ENCODE results near the gene ABCA4. TPM values are rescaled to one million over a fixed set of nuclear protein-coding genes. Genes with fewer than 3 reads are reported as not detected.

The ABCA4 gene
- total RNA-seq, 1 donor from 2014 or later, result 1.2 TPM

DNA sequence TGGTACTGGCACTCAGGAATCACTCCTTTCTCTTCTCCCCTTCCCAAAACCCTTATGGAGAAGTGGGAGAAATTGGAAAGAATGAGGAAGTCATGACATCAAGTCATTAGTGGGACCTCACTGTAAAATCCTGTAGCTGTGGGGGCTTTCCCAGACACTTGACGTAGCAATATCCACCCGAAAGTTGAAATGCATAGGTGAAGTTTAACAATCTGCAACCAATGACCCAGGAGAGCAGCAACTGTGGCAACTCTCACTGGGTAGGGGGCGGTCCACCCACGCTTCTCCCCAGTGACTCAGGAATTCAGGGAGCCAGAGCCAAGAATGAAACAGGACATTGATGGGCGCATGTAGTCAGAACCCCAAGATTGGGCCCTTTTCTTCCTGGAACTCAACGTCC, 27.0 kb downstream of the ABCA4 start:
- H3K27me3 Mint-ChIP-seq (ENCODE audit: insufficient read depth, low read depth), result peaks cover 9% of the 10 kb centered on the region
- DNase-seq (ENCODE audit: low spot score), result no peak

DNA sequence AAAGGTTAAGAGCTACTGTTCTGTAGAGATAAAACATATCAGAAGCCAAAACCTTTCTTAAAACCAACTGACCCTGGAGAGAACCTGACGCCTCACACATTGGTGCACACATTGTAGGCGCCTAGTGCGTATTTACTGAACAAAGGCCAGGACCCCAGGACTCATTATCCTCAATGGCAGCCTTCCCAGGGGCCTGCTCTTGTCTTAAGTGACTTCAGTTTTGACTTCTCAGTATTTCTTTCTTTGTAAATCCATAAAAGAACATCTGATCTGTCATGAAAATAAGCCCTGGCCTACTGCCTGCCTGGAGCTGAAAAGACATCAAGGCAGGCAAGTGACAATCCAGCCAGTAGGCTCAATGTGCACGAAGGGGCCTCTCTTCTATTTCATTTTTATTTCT, 27.6 kb downstream of the ABCA4 start:
- Mint-ChIP-seq H3K27ac (peak overlapping the region; percentile 74), H3K36me3 (peaks cover 2% of the 10 kb centered on the region)
- no peak overlapping the region for H3K9ac ChIP-seq

More for the DNA sequence above, 27.0 kb downstream of the ABCA4 start:
- Histone ChIP-seq H3K36me3 (no peaks in the 10 kb centered on the region), H3K9me3 (ENCODE audit: low read depth) (no peaks in the 10 kb centered on the region), H3K4me3 (no peak overlapping the region), H3K27me3 (no peaks in the 10 kb centered on the region), H3K79me2 (ENCODE audit: low read depth) (no peaks in the 10 kb centered on the region), H2AFZ (replicated peaks) (peak overlapping the region; percentile 5), H3F3A (ENCODE audit: low read depth) (peaks cover 18% of the 10 kb centered on the region), H3K27ac (no peak overlapping the region), H3K4me2 (no peak overlapping the region), H3K4me1 (peaks cover 34% of the 10 kb centered on the region), H3K9ac (no peak overlapping the region), H4K20me1 (ENCODE audit: low read depth) (no peaks in the 10 kb centered on the region)
- H3K9me3 Mint-ChIP-seq, result no peaks in the 10 kb centered on the region
- H3K4me3 Mint-ChIP-seq, result no peak overlapping the region
- peaks cover 75% of the 10 kb centered on the region for H3K4me1 Mint-ChIP-seq
- H3K36me3 Mint-ChIP-seq, result peaks cover 2% of the 10 kb centered on the region
- TF ChIP-seq, protein P1, sequence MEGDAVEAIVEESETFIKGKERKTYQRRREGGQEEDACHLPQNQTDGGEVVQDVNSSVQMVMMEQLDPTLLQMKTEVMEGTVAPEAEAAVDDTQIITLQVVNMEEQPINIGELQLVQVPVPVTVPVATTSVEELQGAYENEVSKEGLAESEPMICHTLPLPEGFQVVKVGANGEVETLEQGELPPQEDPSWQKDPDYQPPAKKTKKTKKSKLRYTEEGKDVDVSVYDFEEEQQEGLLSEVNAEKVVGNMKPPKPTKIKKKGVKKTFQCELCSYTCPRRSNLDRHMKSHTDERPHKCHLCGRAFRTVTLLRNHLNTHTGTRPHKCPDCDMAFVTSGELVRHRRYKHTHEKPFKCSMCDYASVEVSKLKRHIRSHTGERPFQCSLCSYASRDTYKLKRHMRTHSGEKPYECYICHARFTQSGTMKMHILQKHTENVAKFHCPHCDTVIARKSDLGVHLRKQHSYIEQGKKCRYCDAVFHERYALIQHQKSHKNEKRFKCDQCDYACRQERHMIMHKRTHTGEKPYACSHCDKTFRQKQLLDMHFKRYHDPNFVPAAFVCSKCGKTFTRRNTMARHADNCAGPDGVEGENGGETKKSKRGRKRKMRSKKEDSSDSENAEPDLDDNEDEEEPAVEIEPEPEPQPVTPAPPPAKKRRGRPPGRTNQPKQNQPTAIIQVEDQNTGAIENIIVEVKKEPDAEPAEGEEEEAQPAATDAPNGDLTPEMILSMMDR (IDR thresholded peaks at IDR 0.05), result no peak
- TF ChIP-seq EZH2phosphoT487 (IDR thresholded peaks at IDR 0.05) (no peak), EZH2 (IDR thresholded peaks at IDR 0.05) (no peak)
- peak overlapping the region; percentile 74 for H3K27ac Mint-ChIP-seq

DNA sequence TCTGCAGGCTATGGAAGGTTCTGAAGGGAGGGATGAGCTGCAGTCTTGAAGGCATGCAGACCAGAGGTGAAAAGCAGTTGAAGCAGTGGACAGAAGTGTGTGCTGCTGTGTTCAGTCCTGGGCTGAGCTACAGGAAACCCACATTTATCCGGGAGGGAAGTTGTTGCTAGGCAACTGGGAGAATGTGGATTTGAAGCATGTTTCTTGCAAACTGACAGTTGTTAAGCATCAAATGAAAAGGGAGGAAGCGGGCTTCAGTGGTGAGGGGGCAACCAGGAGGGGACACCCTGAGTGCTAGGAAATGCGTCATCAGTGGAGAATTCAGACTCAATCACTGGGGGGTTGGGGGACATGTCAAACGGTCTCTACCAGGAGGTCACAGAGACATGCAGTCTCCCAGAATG, 28.7 kb downstream of the ABCA4 start:
- Histone ChIP-seq H3K9me3 (ENCODE audit: low read depth) (no peaks in the 10 kb centered on the region), H3K79me2 (ENCODE audit: low read depth) (no peaks in the 10 kb centered on the region), H3K27me3 (no peaks in the 10 kb centered on the region), H3K36me3 (no peaks in the 10 kb centered on the region), H3K27ac (no peak overlapping the region), H3K9ac (no peak overlapping the region), H3F3A (ENCODE audit: low read depth) (peaks cover 18% of the 10 kb centered on the region), H2AFZ (replicated peaks) (no peak overlapping the region), H4K20me1 (ENCODE audit: low read depth) (no peaks in the 10 kb centered on the region), H3K4me3 (no peak overlapping the region), H3K4me2 (no peak overlapping the region), H3K4me1 (peaks cover 34% of the 10 kb centered on the region)
- peaks cover 2% of the 10 kb centered on the region for H3K36me3 Mint-ChIP-seq
- no peak for DNase-seq (ENCODE audit: low spot score)
- TF ChIP-seq EZH2 (IDR thresholded peaks at IDR 0.05) (no peak), EZH2phosphoT487 (IDR thresholded peaks at IDR 0.05) (no peak)
- TF ChIP-seq, protein P1 (IDR thresholded peaks at IDR 0.05), result no peak
- peaks cover 3% of the 10 kb centered on the region for H3K9me3 Mint-ChIP-seq
- H3K27me3 Mint-ChIP-seq (ENCODE audit: insufficient read depth, low read depth), result peaks cover 8% of the 10 kb centered on the region
- peak overlapping the region; percentile 96 for H3K27ac Mint-ChIP-seq
- H3K4me1 Mint-ChIP-seq, result peaks cover 67% of the 10 kb centered on the region
- peak overlapping the region; percentile 55 for H3K4me3 Mint-ChIP-seq

More for the DNA sequence above, 27.6 kb downstream of the ABCA4 start:
- H3K27me3 ChIP-seq, result no peaks in the 10 kb centered on the region
- TF ChIP-seq EZH2phosphoT487 (IDR thresholded peaks at IDR 0.05), result peak; percentile 80
- TF ChIP-seq, protein P1 (IDR thresholded peaks at IDR 0.05), result no peak
- no peak for TF ChIP-seq EZH2 (IDR thresholded peaks at IDR 0.05)
- H3K4me3 ChIP-seq, result no peak overlapping the region
- no peak overlapping the region for H3K27ac ChIP-seq
- peak overlapping the region; percentile 33 for H3K4me2 ChIP-seq
- H2AFZ ChIP-seq (replicated peaks), result no peak overlapping the region
- no peaks in the 10 kb centered on the region for H3K36me3 ChIP-seq
- H3K9me3 ChIP-seq (ENCODE audit: low read depth), result no peaks in the 10 kb centered on the region
- Mint-ChIP-seq H3K4me1 (peaks cover 75% of the 10 kb centered on the region), H3K9me3 (no peaks in the 10 kb centered on the region), H3K27me3 (ENCODE audit: insufficient read depth, low read depth) (peaks cover 8% of the 10 kb centered on the region), H3K4me3 (no peak overlapping the region)
- no peaks in the 10 kb centered on the region for H4K20me1 ChIP-seq (ENCODE audit: low read depth)
- H3K79me2 ChIP-seq (ENCODE audit: low read depth), result no peaks in the 10 kb centered on the region
- peak; percentile 65 for DNase-seq (ENCODE audit: low spot score)
- H3F3A ChIP-seq (ENCODE audit: low read depth), result peaks cover 18% of the 10 kb centered on the region
- peaks cover 34% of the 10 kb centered on the region for H3K4me1 ChIP-seq

Measured in neural progenitor cell (in vitro differentiated cells).